HG03575 (cell line): ENCODE results near the gene MSMB.

Source experiments
- ATAC-seq: cut with Tn5 transposase; IDR thresholded peaks from one replicate; pipeline ENCODE4 v1.9.1; 2021; ENCODE audit not compliant: unreplicated experiment, insufficient number of reproducible peaks, low FRiP score; ENCODE audit errors: extremely low read depth

The MSMB gene

DNA sequence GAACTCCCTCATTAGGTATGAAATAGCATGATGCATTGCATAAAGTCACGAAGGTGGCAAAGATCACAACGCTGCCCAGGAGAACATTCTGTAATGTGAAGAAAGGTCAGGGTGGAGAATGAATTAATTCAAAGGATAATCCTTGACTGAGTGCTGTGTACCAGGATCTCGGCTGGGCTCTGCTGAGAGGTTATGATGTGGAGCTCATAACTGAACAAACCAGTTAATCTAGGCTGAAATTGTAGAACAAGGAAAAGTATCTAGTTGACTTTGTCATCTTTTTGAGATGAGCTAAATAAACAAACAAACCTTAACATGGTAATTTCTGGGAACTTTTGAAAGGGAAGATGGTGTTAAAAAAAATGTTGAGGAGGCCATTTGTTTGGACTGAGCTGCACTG is 6.1 kb downstream of the MSMB start:
- no peak for ATAC-seq

DNA sequence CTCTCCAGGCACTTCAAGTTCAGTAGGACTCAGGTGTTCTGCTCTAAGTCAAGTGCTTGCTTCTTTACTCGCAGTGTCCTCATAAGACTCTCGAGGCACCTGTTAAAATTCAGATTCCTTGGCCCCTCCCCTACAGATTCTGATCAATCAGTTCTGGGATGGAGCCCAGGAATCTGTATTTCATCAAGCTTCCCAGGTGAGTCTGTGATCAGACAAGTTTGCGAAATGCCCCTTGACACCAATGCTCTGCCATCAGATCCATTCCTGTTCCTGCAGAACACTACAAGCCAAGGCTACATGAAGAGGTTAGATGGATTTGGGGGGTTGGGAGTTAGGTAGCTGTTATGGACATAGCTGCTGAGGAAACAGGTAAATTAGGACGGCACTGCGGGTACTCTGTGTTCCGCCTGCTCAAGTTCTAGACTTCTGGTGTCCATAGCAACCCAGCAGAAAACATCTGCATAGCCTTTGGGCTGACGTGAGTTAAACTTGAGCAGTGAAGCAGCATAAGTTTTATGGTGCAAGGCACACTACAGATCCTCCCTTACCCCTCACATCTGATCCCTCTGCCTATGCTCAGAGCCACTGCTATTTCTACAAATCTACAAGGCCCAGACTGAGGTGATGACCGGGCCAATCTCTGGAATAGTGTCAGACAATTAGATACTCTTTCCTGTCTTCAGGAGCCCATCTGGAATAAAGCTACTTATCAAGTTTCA is 8.8 kb downstream of the MSMB start:
- ATAC-seq, result no peak

DNA sequence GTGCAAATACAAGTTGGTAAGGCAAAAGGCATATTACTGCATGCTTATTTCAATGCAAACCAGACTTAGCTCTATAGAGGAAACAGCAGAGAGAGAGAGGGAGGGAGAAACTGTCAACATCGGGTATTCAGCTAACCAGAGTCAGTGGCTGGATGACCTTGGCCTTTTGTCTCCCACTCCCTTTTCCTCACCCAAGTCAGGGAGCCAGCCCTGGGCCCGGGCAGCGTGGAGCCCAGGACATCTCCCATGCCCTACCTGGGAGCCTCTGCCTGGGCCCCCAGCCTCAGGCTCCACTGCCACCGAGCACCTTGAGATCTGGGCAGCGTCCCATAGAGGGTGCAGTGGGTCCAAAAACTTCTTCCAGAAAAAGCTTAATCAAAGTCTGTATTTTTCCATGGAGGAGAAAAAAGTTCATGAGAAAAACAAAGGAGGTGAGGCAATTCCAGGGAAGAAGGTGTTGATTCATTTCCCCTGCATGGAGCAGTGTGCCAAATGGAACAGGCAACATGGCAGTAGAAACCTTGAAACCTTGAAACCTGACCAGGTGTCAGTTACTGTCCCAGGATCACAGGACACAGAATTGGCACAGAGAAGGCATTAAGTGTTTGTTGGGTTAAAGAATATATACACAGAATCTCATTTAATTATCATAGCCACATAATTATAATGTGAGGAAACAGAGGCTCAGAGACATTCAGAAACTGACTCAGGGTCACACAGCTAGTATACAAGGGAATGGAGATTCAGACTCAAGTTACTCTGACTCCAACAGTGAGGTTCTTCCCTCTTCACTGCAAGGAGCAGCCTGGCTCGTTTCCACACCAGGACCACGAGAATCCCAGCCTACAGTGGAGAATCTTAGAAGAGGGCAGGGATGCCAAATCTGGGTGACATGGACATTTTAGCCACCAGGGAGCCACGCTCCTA is 9.9 kb downstream of the MSMB start:
- no peak for ATAC-seq

DNA sequence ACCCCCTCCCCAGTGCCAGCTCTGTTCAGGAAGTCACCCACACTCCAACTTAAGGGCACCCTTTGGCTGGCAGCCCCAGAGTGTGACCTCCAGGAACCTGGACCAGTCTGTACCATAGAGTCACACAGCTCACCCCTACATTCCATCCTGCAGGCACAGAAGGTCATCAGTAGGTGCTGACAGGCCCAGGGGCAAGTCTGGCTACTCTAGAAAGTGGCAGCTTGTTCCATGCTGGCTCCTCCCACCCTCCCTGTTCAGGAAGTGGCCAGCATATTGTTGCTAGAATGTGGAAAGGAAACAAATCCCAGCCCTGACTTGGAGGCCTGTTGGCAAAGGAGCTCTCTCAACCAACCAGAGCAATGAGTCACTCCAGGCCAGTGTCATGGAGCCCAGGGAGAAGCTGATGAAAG is 12.5 kb downstream of the MSMB start:
- no peak for ATAC-seq

DNA sequence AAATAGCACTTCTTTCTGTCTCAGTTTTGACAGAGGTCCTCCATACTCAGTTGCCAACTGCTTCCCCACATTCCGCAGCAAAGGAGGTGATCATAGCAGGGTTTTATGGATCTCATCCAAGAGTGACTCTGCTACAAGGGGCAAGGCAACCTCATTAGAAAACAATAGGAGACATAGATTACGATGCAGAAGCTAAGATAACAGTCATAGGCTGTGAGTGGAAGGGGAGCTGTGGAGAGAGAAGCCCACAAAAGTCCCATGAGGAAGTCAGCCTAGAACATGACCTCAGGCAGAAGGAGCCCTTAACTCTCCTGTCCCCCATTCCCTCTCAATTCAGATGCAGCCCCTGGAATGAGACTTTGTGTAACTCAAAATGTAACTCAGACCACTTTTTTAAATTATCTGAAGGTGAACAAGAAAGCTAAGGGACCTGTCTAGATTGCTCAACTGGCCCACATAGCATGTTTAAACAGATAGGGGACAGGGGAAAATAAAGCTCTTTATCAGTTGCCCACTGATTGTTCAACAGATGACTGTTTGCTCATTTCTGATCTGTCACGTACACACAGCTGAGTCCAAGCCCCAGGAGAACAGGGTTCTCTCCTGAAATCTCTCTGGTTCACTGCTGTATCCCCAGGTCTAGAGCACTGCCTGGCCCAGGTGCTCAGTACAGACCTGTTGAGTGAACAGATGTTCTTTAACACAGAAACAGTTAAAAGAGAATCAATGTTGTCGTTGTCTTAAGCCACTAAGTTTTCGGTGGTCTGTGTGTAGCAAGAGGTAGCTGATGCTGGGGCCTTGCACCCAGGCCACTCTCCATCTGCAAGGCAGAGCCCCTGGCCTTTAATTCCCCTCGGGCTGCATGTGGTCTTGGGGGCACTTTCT is 14.2 kb downstream of the MSMB start:
- no peak for ATAC-seq

DNA sequence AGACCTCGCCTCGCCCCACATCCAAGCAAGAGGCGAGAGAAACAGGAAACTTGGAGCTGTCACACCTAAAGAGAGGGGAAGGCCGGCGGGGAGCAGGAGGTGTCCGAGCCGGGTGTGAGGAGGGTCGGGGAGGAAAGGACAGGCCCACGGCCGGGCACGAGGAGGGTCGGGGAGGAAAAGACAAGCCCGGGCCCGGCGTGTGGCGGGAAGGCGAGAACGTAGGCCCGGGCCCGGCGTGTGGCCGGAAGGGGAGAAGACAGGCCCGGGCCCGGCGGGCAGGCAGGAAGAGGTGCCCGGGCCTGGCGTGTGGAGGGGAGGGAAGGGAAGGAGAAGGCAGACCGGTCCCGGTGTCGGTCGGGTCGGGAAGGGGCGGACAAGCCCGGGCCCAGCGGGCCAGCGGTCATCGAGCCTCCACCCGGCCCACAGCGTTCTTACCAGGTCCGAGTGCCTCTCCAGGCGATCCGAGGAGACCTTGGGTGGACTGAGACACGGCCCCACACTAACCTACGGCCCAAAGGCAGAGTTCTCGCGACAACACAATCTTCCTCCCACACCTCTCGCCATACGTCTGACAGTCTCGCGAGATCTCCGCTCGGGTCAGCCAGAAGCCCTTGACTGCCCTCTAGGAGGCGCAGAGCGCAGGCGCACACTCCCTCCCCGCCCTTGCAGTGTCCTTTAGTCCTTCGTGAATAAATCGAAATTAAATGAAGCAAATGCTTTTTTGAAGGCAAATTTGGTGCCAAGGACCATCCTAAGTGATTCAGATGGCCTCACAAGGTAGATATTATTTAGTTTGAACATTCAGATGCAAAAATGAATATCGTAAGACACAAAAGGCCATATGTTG is 15.8 kb downstream of the MSMB start, which contains the start of gene NCOA4:
NCOA4 (minus strand) TSS at position 533 of the 847 bp plus-strand sequence. CDS start 13,943 bp downstream, outside the sequence.
- ATAC-seq, result peak; percentile 89

DNA sequence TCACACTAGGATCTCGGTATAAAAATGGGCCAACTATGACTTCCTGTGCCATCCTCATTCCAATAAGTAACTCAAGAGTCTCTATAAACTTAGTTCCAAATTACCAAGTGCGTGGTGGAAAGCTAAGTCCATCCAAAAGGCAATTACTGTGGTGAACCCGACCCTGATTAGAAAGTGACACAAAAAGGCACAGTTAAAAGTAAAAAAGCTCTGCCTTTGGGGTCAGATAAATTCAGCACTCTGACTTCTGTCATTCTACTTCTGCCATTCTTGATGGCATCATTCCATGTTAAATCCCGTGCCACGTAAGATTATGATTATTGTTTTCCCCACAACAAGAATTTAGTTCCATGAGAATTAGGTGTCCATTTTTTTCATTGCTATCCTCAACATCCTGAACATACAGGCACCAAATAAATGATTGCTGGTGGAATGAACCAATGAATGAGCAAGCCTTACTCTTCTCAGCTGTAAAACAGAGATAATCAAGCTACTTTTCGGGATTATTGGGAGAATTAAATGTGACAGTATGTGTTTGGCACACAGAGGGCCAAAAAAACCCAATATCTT is 16.5 kb downstream of the MSMB start:
- no peak for ATAC-seq

DNA sequence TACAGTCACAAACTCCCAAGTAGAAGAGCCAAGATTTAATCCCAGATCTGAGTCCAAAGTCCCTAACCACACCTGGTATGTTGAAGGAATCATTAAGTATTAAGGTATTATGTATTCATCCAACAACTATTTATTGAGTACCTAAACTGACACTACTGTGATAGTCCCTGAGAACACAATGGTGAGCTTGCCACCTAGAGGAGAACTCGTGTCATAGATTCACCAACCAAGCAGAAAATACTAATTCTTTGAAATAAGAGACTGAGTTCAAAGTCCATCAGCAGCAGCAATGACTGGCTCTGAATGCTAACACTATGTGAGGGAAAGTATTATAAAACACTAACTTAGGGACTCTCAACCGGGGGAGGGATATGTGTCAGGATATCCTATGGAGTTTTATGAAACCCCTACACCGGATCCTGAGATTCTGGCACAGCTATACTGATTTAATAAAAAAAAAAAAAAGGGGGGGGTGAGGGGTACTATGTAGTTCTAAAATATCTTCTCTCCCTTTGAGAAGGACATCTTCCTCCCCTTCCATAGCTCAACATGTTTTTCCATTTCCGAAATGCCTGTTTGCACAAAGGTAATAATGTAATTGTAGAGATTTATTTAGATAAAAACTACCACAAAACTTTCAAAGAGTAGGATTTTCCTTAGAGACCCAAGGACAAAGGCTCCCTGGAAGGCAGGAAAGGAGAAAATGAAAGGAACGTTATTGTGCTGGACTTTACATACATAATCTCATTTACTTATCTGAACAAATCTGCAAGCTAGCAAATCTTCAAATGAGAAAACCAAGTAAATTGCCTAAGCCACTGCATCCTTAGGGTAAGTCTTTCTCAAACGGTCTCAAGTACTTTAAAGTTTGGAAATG is 17.2 kb downstream of the MSMB start:
- no peak for ATAC-seq

DNA sequence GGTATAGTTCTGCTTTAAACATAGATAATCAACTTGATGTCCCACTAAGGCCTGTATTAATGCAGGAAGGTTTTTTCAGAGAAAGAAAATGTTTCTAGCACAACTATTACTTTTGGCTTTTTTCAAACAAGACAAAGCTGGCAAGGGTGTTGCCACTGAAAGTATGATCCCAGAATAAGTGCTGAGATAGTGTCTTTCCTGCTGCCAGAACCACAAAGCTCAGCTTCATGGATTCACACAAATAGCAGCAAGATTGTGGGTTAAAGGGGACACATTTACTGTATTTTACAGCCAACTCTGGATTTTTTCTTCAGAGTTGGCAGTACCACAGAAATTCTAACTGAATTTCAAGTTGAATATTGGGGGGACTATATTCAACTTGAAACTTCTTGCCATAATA is 20.0 kb downstream of the MSMB start:
- no peak for ATAC-seq

DNA sequence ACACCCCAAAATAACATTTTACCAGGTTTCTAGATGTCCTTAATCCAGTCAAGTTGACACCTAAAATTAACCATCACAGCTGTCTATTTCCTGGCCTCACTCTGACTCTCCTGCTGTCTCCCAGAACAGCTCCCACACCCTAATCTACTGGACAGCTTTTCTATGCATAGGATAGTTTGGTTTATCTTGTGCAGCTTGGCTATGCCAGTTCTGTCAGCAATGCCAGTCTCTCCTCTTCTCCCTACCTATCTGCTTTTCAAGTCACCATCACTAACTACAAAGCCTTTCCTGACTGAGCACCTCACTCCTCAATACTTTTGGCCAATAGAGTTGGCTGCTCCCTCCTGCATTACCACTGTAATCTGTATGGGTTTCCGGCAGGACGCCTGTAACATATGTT is 20.7 kb downstream of the MSMB start:
- ATAC-seq, result no peak

DNA sequence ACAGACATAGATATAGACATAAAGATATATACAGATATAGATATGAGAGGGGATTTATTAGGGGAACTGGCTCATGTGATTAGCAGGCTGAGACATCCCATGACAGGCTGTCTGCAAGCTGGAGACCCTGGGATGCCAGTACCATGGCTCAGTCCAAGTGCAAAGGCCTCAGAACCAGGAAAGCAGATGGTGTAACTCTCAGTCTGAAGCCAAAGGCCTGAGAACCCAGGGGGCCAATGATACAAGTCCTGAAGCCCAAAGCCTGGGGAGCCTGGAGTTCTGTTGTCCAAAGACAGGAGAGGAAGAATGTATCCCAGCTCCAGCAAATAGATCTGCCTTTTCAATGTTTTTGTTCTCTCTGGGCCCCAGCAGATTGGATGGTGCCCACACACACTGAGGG is 21.1 kb downstream of the MSMB start:
- ATAC-seq, result no peak

DNA sequence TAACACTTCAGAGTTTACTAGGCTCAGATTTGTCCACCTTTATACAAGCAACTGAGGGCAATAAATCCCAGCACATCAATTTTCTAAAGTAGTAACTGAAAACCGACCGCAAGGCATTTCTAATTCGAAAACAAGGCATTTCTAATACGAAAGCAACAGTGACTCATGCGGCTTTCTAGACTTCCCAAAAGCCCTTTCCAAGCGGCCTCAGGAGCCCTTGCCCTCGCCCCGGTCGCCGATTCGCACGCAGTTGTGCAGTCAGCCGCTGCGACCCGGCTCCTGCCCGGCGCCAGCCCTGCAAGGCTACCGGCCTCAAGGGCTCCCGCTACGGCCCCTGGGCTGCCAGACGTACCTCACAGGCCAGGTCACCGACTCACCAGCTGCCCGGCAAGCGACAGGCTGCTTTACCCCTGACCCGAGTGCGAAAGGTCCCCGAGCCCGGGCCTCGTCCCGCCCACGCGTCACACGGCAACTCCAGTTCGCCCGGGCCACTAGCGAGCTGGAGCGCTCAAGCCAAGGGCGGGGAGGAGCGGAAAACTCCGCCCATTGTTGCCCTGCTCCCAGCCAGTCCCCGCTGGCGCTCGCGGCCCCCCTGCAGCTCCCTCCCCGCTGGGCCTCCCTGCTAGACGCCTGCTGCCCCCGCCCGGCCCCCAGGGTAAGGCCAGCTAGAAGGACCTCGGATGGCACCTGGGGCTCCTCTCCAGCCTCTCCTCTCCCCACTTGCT is 22.9 kb downstream of the MSMB start:
- ATAC-seq, result peak; percentile 51

DNA sequence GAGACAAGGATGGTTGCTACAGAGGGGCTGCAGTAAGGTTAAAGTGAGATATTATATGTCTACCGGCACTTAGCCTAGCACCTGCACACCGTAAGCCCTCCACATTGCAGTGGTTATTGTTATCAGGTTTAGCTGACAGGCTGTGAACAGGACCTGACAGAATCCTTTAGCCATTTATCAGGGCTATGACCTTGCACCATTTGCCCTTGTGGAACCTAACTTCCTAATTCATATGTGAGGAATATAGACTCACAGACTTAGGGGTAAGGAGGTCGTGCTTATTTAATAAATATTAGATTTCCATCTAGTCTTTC is 25.8 kb downstream of the MSMB start:
- no peak for ATAC-seq

DNA sequence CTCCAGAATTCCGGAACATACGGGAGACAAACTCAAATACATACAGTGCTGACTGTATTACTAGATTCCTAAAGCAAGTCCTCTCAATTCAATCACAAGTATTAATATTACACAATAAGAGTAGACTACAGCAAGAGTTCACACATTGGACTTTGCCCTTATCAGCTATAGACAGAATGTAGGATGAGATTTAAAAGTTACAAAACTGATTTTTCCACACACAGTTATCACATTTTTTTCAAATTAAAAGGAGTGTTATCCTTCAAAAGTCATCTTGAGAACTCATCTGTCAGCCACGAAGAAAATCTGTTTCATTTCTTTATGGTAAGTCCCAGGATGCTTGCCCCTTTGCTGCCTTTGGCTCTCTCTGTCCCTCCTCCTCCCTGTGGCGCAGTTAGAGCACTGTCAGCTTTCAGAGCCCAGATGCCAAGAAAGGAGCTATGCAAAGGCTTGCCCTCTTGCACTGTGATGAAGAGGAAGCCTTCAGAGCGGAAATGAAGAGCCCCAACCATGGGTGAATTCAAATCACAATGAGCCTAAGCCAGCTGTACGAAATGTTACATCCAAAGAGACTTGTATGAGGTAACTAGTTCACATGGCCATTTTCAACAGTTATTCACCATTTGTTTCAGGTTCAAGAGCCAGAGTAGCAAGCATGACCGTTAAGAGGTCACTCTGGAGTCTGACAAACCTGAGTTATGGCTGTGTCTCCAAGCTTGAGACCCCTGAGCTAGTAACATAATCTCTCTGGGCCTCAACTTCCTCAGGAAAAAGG is 26.3 kb downstream of the MSMB start:
- no peak for ATAC-seq

DNA sequence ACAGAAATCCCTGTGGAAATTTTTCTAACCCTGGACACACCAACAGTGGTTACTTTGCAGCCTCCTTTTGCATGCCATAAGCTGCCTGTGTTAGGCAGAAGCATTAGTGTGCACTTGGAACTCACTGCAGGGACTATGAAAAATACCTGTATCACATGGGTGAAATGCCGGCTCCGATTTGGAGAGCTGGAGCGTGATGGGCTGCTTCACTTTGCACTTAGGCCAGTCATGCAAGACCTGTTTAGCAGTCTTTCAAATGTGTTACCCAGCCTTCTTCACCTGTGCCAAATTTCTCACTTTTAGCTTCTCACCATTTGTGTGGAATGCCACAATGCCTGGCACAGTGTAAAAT is 26.9 kb downstream of the MSMB start:
- no peak for ATAC-seq

DNA sequence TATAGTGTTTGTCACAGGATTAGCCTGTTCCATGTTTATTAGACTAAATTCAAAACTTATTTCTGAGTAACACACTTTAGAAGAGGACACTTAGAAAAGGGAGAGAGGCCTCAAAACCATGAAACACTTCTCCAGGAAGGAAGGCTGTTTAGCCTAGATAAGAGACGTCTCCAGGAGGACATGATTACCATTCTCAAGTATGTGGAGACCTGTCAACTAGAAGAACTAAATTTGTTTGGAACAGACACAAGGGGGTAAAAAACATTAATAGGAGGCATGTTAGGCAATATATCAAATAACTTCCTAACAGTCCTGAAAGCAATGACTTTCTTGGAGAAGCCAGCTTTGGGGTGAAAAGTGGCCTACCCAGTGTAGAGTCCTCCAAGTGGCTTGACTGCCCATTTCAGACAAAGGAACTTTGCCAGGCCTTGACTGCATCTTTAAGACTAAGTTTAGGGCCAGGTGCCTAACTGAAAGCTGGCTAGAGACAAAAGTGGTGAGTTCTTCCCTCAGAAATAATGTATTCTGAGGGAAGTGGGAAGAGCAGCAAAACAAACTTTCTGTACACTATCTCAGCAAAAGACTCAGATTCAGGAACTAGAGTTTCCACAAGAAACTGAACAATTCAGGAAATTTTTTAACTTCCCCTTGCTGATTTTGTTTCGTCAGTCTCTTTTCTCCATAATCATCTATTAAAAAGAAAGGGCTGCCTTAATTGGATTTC is 27.5 kb downstream of the MSMB start:
- no peak for ATAC-seq
